Natural killer cell (primary cell): ENCODE results near the gene RSBN1L. TPM values are rescaled to one million over a fixed set of nuclear protein-coding genes. Genes with fewer than 3 reads are reported as not detected.

Experiments used
- ATAC-seq, 3 donors: fragments of 150-1000 bp in 2 of 3; fragments of 200-7000 bp in 1 of 3; cut with Tn5 transposase; 1 replicate in 1 of 3; 2 replicates in 2 of 3; pipeline ENCODE4 v1.10.0; 2021; ENCODE audit warnings: mild to moderate bottlenecking in 2 of 3, moderate library complexity in 2 of 3
- DNase-seq, 2 donors: peaks; one replicate each; pipeline versions ENCODE4 v3.0.0 to v3.0.0-alpha.2; 2013 to 2021; ENCODE audit warnings: mixed read lengths in 1 of 2
- H3K27ac ChIP-seq: one replicate; pipeline ENCODE4 v1.5.1; 2013; ENCODE audit warnings: mild to moderate bottlenecking, low read length
- H3K27me3 ChIP-seq: one replicate; pipeline ENCODE4 v1.6.1; 2013; ENCODE audit warnings: low read length; ENCODE audit not compliant: control insufficient read depth, insufficient read depth
- H3K36me3 ChIP-seq: one replicate; pipeline ENCODE4 v1.6.1; 2013; ENCODE audit warnings: low read length; ENCODE audit not compliant: control insufficient read depth, insufficient read depth
- H3K4me1 ChIP-seq: one replicate; pipeline ENCODE4 v1.6.1; 2013; ENCODE audit warnings: low read length; ENCODE audit not compliant: control insufficient read depth, insufficient read depth
- H3K4me3 ChIP-seq: one replicate; pipeline ENCODE4 v1.5.1; 2013; ENCODE audit warnings: low read length
- H3K9me3 ChIP-seq: one replicate; pipeline ENCODE4 v1.6.1; 2013; ENCODE audit warnings: low read length; ENCODE audit not compliant: control insufficient read depth, insufficient read depth
- H3K27ac Mint-ChIP-seq, 2 donors: one replicate each; pipeline ENCODE4 v1.8.0; 2022; ENCODE audit warnings: mild to moderate bottlenecking in 2 of 2, mixed read lengths in 2 of 2, moderate library complexity in 1 of 2
- H3K27me3 Mint-ChIP-seq, 2 donors: one replicate each; pipeline ENCODE4 v1.8.0; 2022; ENCODE audit warnings: low read depth in 2 of 2, mixed read lengths in 2 of 2
- H3K36me3 Mint-ChIP-seq: one replicate; pipeline ENCODE4 v1.8.0; 2022; ENCODE audit warnings: mixed read lengths
- H3K4me1 Mint-ChIP-seq, 2 donors: one replicate each; pipeline ENCODE4 v1.8.0; 2022; ENCODE audit warnings: mixed read lengths in 2 of 2
- H3K4me3 Mint-ChIP-seq: one replicate; pipeline ENCODE4 v1.8.0; 2022; ENCODE audit warnings: mild to moderate bottlenecking, moderate library complexity, mixed read lengths
- H3K9me3 Mint-ChIP-seq, 2 donors: one replicate each; pipeline ENCODE4 v1.8.0; 2022; ENCODE audit warnings: mixed read lengths in 2 of 2
- WGBS: methylation state at CpG from one replicate; pipeline ENCODE4 v1.1.7; 2013; ENCODE audit warnings: missing lambda C conversion rate; ENCODE audit not compliant: insufficient coverage; 5-methylcytosine and 5-hydroxymethylcytosine counted together
- intact Hi-C: fragments of 100-400 bp; cut with micrococcal nuclease; formaldehyde crosslinking; loops from one replicate; pipeline ENCODE4 v1.14.2; 2022
- total RNA-seq, 4 donors: library from RNA; stranded (reverse); fragments of 120-200 nt in 1 of 4; gene quantifications; one replicate each; pipeline versions ENCODE4 v1.2.3 to v1.2.4, GENCODE V29; 2013 to 2022
- TF ChIP-seq, protein P1 (sequence below): fragments of 200-600 bp; IDR thresholded peaks from one replicate; pipeline ENCODE4 v1.8.0; 2022; ENCODE audit warnings: antibody characterized with exemption

The RSBN1L gene
- total RNA-seq, 3 donors from 2014 or later (not counting 1 experiment from before 2014, with no cell fraction given), result 23.9 to 34.4 (median 33.4) TPM

GRCh38 chr7:77687747-77688144 lies 8.5 kb upstream of the RSBN1L start:
- no peaks in the 10 kb centered on the region for H3K9me3 Mint-ChIP-seq
- H3K36me3 Mint-ChIP-seq, result no peaks in the 10 kb centered on the region
- peaks cover 22 to 28% of the 10 kb centered on the region in 2 donors for H3K4me1 Mint-ChIP-seq
- WGBS, result 33% methylated on average over 1 of the region's 1 CpG
- ATAC-seq (peak; percentile 40 to 65 (median 43)), DNase-seq (peak in 1 of 2 donors; percentile 31)
- Histone ChIP-seq H3K27me3 (no peaks in the 10 kb centered on the region), H3K27ac (peak overlapping the region; percentile 20), H3K4me1 (peaks cover 8% of the 10 kb centered on the region), H3K4me3 (no peak overlapping the region), H3K36me3 (peaks cover 1% of the 10 kb centered on the region), H3K9me3 (no peaks in the 10 kb centered on the region)
- H3K27ac Mint-ChIP-seq, result peak overlapping the region; percentile 75 to 76
- intact Hi-C loops, result no loop called here
- no peaks in the 10 kb centered on the region for H3K27me3 Mint-ChIP-seq
- TF ChIP-seq, protein P1, sequence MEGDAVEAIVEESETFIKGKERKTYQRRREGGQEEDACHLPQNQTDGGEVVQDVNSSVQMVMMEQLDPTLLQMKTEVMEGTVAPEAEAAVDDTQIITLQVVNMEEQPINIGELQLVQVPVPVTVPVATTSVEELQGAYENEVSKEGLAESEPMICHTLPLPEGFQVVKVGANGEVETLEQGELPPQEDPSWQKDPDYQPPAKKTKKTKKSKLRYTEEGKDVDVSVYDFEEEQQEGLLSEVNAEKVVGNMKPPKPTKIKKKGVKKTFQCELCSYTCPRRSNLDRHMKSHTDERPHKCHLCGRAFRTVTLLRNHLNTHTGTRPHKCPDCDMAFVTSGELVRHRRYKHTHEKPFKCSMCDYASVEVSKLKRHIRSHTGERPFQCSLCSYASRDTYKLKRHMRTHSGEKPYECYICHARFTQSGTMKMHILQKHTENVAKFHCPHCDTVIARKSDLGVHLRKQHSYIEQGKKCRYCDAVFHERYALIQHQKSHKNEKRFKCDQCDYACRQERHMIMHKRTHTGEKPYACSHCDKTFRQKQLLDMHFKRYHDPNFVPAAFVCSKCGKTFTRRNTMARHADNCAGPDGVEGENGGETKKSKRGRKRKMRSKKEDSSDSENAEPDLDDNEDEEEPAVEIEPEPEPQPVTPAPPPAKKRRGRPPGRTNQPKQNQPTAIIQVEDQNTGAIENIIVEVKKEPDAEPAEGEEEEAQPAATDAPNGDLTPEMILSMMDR, result no peak
- peak overlapping the region; percentile 52 for H3K4me3 Mint-ChIP-seq

GRCh38 chr7:77690289-77690688 lies 6.0 kb upstream of the RSBN1L start:
- Histone ChIP-seq H3K4me1 (peaks cover 20% of the 10 kb centered on the region), H3K9me3 (no peaks in the 10 kb centered on the region), H3K27ac (no peak overlapping the region), H3K27me3 (no peaks in the 10 kb centered on the region), H3K36me3 (peaks cover 1% of the 10 kb centered on the region), H3K4me3 (no peak overlapping the region)
- intact Hi-C loops, result no loop called here
- WGBS, result 95% methylated on average over 8 of the region's 8 CpGs
- no peak overlapping the region for H3K4me3 Mint-ChIP-seq
- H3K9me3 Mint-ChIP-seq, result no peaks in the 10 kb centered on the region
- ATAC-seq (no peak), DNase-seq (no peak)
- no peak overlapping the region for H3K27ac Mint-ChIP-seq
- no peaks in the 10 kb centered on the region for H3K27me3 Mint-ChIP-seq
- no peaks in the 10 kb centered on the region for H3K36me3 Mint-ChIP-seq
- H3K4me1 Mint-ChIP-seq, result peaks cover 33 to 34% of the 10 kb centered on the region in 2 donors
- TF ChIP-seq, protein P1, result no peak

GRCh38 chr7:77691892-77692491 lies 4.3 kb upstream of the RSBN1L start:
- Histone ChIP-seq H3K4me1 (peaks cover 23% of the 10 kb centered on the region), H3K27me3 (no peaks in the 10 kb centered on the region), H3K4me3 (no peak overlapping the region), H3K36me3 (peaks cover 1% of the 10 kb centered on the region), H3K27ac (no peak overlapping the region), H3K9me3 (no peaks in the 10 kb centered on the region)
- TF ChIP-seq, protein P1, result no peak
- WGBS, result 96% methylated on average over 9 of the region's 10 CpGs
- peaks cover 33 to 37% of the 10 kb centered on the region in 2 donors for H3K4me1 Mint-ChIP-seq
- no peaks in the 10 kb centered on the region for H3K27me3 Mint-ChIP-seq
- H3K36me3 Mint-ChIP-seq, result no peaks in the 10 kb centered on the region
- intact Hi-C loops, result no loop called here
- DNase-seq (no peak), ATAC-seq (no peak)
- no peaks in the 10 kb centered on the region for H3K9me3 Mint-ChIP-seq
- peak overlapping the region; percentile 10 for H3K4me3 Mint-ChIP-seq
- no peak overlapping the region for H3K27ac Mint-ChIP-seq
